Kidney epithelial cell (primary cell): Measurements from ENCODE around the gene CBLB. TPM values are rescaled to one million over a fixed set of nuclear protein-coding genes. Genes with fewer than 3 reads are reported as not detected.

ENCODE experiments used
- DNase-seq: peaks from one replicate; pipeline ENCODE4 v3.0.0-alpha.2; 2010; ENCODE audit warnings: low read depth
- H3K27me3 ChIP-seq: 2 replicates; pipeline ENCODE4 v1.6.0; 2011; ENCODE audit warnings: low read length; ENCODE audit not compliant: control insufficient read depth, insufficient read depth
- H3K36me3 ChIP-seq: 2 replicates; pipeline ENCODE4 v1.5.1; 2011; ENCODE audit warnings: low read length; ENCODE audit not compliant: control insufficient read depth, insufficient read depth
- H3K4me3 ChIP-seq: 2 replicates; pipeline ENCODE4 v1.5.1; 2011; ENCODE audit warnings: low read depth, mild to moderate bottlenecking, control low read depth, low read length
- total RNA-seq: library from RNA; depleted of rRNA; stranded (reverse); fragments of >200 nt; gene quantifications from 2 replicates; pipeline ENCODE4 v1.2.3, GENCODE V29; 2015
- TF ChIP-seq, protein P1 (sequence below): IDR thresholded peaks from 2 replicates; pipeline ENCODE4 v1.5.1; 2011; ENCODE audit warnings: mild to moderate bottlenecking, moderate library complexity, low read length, control low read depth, inconsistent platforms; ENCODE audit not compliant: insufficient read depth, poor library complexity, severe bottlenecking

CBLB gene
- total RNA-seq, 1 donor from 2014 or later = 27.2 TPM

DNA sequence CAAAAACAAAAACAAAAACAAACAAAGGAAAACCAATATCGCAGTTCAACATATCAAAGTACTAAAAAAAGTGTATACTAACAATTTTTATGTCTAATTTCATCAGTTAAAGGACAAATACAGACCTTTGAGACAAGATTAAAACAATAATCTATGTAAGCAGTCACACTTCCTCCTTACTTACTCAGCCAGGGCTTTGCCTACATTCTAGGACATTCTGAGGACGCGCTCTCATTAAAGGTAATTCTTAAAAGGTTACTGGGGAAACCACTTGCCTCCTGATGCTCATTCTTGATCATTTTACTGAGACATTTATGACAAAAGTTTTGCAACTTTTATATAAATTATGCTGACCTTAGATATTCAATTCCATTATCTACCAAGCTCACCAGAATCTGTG, 93.4 kb downstream of the CBLB start:
- no peaks in the 10 kb centered on the region for H3K36me3 ChIP-seq
- H3K4me3 ChIP-seq = no peak overlapping the region
- no peaks in the 10 kb centered on the region for H3K27me3 ChIP-seq
- TF ChIP-seq, protein P1, sequence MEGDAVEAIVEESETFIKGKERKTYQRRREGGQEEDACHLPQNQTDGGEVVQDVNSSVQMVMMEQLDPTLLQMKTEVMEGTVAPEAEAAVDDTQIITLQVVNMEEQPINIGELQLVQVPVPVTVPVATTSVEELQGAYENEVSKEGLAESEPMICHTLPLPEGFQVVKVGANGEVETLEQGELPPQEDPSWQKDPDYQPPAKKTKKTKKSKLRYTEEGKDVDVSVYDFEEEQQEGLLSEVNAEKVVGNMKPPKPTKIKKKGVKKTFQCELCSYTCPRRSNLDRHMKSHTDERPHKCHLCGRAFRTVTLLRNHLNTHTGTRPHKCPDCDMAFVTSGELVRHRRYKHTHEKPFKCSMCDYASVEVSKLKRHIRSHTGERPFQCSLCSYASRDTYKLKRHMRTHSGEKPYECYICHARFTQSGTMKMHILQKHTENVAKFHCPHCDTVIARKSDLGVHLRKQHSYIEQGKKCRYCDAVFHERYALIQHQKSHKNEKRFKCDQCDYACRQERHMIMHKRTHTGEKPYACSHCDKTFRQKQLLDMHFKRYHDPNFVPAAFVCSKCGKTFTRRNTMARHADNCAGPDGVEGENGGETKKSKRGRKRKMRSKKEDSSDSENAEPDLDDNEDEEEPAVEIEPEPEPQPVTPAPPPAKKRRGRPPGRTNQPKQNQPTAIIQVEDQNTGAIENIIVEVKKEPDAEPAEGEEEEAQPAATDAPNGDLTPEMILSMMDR = no peak
- DNase-seq = no peak

DNA sequence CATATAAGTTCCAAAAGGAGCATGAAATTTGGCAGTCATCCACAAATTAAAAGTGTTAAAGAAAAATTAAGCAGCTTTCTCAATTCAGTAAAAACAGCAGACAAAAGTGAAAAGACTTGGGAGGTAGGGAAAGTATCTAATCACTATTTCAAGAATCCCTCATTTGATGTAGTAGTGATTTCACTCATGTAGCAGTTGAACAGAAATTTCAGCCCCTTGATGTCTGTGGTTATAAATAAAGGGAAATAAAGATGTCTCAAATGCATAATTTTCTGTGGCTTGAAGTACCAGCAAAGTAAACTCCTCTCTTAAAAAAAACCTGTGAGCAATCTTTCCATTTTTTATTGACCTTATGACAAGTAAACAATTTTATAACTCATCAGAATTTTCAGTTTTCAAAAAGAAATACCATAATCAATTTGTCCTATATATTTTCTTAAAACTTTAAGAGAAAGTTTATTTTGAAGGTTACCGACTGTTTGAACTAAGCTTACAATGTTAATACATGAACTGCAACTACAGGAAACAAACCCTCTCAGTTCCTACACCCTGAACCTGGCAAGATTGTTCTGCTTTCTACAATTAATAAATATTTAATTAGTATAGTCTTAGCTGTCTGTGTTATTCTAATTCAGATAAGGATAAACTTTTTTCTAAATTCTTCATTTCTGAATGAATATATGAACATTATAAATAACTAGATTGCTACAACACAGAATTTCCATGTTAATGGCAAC, 94.2 kb downstream of the CBLB start:
- Histone ChIP-seq H3K27me3 (no peaks in the 10 kb centered on the region), H3K4me3 (no peak overlapping the region), H3K36me3 (no peaks in the 10 kb centered on the region)
- DNase-seq = no peak
- TF ChIP-seq, protein P1 = no peak

DNA sequence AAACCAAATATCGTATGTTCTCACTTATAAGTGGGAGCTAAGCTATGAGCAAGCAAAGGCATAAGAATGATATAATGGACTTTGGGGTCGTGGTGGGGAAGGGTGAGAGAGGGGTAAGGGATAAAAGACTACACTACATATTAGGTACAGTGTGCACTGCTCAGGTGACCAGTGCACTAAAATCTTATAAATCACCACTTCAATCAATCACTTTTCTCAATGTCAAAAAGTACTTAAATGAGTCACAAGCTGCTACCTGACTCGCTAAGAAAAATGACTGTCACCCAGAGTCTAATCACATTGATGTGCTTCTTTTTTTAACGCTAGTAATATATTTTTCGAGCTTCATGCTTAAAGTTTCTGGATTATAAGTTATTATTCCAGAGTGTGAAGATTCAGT, 95.5 kb downstream of the CBLB start:
- no peaks in the 10 kb centered on the region for H3K36me3 ChIP-seq
- TF ChIP-seq, protein P1 = no peak
- no peaks in the 10 kb centered on the region for H3K27me3 ChIP-seq
- DNase-seq = no peak
- no peak overlapping the region for H3K4me3 ChIP-seq

DNA sequence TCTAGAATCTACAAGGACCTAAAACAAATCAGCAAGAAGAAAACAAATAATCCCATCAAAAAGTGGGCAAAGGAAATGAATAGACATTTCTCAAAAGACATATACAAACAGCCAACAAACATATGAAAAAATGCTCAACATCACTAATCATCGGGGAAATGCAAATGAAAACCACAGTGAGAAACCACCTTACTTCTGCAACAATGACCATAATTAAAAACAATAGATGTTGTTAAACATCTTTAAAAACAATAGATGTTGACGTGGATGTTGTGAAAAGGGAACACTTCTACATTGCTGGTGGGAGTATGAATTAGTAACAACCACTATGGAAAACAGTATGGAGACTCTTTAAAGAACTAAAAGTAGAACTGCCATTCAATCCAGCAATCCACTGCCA, 96.2 kb downstream of the CBLB start:
- Histone ChIP-seq H3K27me3 (no peaks in the 10 kb centered on the region), H3K36me3 (no peaks in the 10 kb centered on the region), H3K4me3 (no peak overlapping the region)
- TF ChIP-seq, protein P1 = no peak
- no peak for DNase-seq

DNA sequence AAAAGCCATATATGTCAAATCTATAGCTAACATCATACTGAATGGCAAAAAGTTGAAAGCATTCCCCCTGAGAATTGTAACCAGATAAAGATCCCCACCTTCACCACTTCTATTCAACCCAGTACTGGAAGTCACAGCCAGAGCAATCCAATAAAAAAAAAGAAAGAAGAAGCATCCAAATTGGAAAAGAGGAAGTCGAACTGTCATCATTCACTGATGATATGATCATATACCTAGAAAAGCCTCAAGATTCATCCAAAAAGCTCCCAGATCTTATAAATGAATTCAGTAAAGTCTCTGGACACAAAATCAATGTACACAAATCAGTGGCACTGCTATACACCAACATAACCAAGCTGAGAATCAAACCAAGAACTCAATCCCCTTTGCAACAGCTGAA, 97.4 kb downstream of the CBLB start:
- no peak overlapping the region for H3K4me3 ChIP-seq
- TF ChIP-seq, protein P1 = no peak
- no peaks in the 10 kb centered on the region for H3K27me3 ChIP-seq
- H3K36me3 ChIP-seq = no peaks in the 10 kb centered on the region
- DNase-seq = no peak

DNA sequence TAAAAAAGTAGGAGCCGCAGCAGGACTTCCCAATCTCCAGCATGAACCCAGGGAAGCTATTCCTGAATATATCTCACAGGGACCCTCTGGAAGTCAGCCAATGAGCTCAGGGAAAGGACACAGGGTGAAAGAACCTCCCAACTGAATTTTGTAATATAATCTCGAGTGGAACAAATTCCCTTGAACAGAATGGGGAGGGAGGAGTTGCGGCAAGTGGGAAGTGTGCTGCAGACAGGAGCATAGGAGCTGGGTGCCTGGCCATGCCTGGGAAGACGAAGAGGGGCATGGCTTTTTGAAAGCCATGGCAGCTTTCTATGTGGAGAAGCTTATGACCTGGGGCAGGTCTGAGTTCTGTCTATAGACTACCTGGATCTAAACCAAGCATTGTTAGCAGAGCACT, 98.4 kb downstream of the CBLB start:
- TF ChIP-seq, protein P1 = no peak
- H3K27me3 ChIP-seq = no peaks in the 10 kb centered on the region
- H3K36me3 ChIP-seq = no peaks in the 10 kb centered on the region
- H3K4me3 ChIP-seq = no peak overlapping the region
- DNase-seq = no peak
